NCI-H1417 (cell line): ENCODE data around the gene MIER1.
A peak's percentile ranks its signal among the peaks of the same experiment; 100 is the strongest.

Experiments used
- DNase-seq, 3 experiments: peaks; one replicate each; lab custom pipeline; 2025; lab: John Stamatoyannopoulos, UW

The MIER1 gene

DNA sequence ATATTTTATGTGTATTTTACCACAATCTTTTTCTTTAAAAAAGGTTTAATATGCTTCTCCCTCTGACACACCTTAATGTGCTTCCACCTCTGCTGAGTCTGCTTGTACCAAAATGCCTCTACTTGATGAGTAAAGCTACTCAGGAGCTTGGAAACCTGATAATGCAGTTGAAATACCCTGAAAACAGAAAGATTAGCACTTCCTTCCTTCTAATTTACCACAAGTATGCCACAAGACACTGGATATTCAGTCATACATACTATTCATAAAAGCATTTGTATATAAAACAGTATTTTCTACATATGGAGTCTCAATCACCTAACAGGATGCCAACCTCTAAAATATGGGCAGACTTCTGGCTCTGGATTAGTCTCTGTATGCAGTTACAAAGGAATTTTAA is 74.2 kb downstream of the MIER1 start:
- no peak for DNase-seq

DNA sequence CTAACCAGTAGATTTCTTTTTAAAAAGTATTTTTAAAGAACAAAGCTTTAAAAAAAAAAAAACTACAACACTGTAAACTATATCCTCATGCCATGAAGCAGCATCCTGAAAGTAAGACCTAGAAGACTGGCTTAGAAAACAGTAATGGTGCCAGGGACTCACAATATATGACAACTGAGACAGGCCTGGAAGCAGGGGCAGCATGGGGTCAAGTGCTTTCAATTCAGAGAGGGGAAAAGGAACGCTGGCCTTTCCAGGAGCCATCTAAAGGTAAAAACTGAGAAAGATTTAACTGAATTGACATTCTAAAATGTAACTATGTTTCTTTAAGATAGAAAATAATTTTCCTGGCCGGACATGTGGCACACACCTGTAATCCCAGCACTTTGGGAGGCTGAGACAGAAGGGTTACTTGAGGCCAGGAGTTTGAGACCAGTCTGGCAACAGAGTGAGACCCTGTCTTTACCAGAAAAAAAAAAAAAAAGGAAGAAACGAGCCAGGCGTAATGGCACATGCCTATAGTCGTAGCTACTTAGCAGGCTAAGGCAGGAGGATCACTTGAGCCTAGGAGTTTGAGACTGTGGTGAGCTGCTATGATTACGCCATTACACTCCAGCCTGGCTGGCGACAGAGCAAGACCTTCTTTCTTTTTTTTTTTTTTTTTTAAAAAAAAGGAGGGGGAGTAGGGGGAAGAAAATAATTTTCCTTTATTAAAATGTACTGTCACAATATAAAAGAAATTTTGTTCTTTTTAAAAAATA is 75.0 kb downstream of the MIER1 start:
- DNase-seq: peak in 1 of 3 experiments; percentile 8

DNA sequence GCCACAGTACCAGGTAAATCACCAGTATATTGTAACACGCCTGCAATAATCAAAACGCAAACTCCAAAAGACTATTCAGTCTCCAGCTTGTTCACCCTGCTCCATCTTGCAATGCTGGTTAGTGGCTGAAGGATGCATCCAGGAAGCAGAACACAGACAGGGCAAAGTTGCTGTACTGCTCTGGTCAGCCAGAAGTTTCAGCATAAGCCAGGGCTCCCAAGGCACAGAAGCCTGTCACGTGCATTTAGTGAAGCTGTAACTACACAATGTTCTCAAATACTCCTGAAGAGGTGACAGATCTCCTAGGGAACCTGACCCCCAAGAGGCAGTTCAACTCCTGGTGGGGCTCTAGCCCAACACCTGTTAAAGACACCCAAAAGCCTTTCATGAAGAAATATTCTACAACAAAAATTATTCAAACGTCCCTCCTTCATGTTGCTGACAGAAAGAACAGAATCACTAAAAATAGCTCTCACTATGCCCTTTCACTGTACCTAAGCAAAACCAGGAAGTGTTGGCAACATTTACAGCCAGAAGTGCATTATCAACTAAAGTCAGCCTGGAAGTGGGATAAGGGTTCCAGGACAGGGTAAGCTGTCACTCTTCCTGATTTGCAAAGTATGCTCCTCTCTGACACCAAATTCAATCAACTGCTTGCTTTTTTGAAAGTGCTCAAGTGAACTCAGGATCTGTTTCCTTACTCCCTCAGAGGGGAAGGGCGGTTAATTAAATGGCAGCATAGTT is 77.1 kb downstream of the MIER1 start:
- no peak for DNase-seq

DNA sequence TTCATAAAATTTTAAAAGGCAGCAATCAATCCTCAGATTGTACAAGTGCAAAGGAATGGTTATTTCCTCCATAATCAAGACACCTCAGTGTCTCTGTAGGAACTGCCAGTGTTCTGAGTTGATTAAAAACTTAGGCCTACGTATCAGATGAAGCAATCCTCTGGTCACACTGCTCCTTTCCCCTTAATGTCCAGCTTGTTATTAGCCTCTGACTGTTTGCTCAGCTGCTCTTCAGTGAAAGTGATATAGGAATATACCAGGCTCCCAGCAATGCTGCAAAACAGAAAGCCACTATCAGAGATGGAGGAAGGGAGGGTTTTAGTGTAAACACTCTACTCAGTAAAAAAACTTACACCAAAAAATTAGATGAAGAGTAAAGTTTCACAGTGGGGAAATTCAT is 79.4 kb downstream of the MIER1 start:
- DNase-seq: peak in 2 of 3 experiments; percentile 56 to 94

DNA sequence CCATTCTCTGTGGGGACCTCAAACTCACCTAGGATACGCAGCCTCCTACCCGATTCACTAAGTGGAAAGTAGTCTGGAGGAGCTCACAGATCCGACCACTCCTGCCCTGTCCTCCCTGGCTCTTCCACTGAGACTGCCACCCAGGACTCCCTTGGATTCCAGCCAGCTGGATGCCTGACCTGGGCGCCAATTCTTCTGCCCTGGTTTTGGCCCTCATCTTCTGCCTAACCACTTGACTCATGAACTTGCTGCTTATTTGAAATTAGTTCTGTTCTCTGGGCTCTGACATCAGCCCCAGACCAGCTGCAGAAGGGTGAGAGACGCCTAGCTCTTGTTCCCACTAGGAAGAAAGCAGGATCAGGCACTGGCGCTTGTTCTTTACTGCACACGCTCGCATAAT is 80.3 kb downstream of the MIER1 start:
- DNase-seq: peak in 1 of 3 experiments; percentile 27

DNA sequence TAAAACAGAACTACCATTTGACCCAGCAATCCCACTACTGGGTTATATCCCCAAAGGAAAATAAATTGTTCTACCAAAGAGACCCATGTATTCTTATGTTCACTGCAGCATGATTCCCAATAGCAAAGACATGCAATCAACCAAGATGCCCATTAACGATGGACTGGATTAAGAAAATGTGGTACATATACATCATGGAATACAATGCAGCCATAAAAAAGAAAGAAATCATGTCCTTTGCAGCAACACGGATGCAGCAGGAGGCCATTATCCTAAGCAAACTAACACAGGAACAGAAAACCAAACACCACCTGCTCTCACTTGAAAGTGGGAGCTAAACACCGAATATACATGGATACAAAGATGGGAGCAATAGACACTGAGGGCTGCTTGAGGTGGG is 85.0 kb downstream of the MIER1 start:
- no peak for DNase-seq

DNA sequence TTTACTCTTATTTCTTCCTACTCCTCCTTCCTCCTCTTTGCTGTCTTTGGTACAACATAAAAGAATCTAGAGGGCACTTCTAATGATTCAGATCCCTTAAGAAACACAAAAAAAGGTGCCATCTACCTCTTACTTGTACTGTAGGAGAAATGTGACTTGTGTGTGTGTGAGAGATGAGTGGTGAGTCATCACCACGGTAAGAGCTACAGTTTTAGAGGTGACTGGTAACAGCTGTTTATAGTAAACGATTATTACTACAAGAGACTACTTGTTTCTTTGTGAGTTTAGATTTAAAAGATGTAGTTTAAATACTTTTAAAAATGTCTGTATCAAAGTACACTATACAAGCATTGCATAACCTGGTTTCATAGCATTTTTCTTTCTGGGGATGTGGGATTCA is 88.8 kb downstream of the MIER1 start:
- no peak for DNase-seq

DNA sequence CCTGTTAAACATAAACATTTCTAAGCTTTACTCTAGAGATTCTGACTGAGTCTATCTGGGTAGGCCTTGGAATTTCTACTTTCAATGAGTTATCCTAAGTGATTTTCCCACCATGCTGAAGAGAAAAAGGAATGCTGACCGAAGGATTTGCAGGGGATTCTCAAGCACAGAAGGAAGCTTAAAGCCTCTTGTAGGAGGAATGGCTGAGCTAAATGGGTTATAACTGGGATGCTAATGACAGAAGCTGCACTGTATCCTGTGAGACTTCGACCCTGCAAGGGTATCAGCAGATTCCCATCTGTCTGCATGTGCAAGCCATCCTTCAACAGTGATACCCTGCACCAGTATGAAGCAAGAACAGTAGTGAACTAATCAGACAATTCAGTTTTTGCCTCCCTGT is 93.8 kb downstream of the MIER1 start:
- no peak for DNase-seq

DNA sequence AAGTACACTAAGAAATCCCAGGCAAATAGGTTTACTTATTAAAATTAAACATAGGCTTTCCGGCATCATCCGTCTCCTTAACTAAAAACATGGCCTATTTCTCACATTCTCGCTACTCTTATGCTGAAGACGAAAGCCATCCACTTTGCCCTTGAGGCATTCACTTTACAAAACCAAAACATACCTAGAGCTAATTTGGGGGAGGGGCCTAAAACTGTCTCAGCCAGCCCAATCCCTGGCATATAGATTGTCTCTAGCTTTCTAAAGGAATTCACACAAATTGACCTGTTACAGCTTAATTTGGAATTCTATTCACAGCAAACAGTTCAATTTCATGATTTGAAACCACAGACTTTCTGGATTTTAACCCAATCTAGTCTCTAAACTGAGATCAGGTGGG is 94.3 kb downstream of the MIER1 start:
- no peak for DNase-seq

DNA sequence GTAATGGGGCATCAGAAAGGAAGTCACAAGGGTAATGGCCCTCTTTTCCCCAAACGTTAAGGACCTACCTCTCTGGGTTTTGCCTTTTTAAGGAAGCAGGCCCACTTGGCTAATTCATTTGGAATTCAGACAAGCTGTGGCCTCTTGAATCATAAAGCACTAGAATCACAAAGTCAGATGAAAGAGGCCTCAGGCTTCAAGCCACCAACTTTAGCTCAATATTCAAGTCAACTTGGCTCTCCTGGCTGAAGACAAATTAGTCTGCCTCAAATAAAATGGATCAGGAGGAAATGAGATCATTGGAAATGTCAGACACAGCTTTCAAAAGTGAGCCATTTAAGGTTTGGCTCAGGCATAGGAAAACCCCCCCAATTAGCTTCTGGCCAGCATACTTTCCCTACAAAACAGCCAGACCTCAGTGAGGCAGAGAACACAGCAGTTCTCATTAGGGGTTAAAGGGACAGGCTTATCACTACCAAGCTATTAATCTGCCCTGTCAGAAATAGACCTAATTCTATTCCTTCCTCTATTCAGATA is 94.9 kb downstream of the MIER1 start:
- DNase-seq: no peak

DNA sequence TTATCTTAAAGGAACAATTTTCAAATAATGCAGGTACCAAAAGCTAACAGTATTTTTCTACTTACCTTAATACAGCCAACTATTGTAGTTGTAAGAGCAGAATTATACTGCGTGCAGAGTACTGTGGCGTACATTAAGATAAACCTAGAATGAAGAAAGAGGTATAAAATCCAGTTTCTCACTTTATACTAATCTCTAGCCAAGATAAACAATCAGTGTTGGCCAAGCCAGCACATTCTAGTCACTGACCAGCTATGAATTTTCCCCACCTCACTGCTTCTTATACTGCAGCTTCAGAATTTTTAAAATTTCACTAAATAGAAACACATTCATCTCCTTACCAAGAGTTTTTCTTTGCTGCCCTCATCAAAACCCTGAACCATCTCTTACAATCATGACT is 95.5 kb downstream of the MIER1 start:
- DNase-seq: no peak

DNA sequence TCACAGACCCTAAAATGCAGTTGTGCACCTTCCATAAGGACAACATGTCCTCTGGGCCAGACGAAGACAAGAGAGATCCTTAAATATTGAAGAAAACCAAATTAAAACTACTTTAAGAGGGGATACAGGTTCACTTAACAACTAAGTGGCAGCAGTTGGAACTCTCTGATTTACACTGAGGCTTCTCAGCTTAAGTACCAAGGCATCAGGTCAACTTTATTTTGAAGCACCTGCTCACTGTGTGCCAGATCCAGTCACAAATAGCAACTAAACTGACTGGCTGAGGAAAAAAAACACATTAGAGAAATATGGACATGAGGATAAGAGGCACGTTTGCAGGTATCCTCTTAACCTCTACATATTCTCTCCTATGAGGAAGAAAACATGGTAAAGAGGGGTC is 96.0 kb downstream of the MIER1 start:
- DNase-seq: no peak

DNA sequence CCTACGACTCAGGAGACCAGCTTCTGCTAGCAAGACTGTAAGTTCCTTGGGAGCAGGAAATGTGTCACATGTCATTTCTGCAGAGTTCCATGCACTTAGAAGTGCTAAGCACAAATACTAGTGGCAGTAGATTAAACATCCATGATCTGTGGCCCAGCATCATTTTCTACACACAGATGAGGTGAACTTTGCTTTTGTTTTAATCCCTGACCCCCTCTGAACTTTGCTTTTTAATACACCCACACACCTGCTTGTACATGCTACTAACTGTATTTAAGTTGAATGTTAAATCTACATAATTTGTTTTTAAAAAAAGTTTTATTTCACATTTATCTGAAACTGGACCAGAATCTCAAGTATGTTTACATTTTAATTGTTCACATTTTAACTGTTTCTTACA is 104.7 kb downstream of the MIER1 start:
- DNase-seq: no peak

DNA sequence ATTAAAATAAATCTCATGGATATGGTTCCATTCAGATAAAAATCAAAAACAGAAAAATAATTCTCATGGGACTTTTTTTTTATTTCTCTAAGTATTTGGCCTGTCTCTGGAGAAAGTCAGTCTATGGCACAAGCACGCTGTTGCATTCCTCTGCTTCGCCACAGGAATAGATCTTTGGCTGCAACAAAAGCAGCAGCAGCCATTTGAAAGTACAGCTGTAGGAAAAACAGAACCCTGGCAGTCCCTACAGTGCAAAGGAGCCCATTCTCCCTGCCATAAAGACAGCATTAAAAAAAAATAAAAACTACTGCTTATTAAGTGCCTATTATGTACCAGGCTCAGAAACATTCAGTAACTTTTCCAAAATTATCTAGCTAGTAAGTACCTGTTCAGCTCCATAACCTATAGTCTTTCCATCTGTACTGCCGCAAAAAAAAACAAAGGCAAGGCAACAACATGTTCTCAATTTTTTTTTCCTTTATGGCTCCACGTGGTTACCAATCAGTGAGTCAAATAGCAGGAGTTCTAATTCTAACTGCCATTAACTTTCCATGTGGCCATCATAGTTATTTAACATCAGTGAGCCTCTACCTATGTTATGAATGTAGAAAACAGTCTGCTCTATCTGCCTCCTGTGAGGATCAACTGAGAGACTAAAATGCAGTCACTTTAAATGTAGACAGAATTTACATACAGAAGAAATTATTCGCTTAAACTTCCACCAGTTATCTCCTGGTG is 106.5 kb downstream of the MIER1 start:
- DNase-seq: no peak

DNA sequence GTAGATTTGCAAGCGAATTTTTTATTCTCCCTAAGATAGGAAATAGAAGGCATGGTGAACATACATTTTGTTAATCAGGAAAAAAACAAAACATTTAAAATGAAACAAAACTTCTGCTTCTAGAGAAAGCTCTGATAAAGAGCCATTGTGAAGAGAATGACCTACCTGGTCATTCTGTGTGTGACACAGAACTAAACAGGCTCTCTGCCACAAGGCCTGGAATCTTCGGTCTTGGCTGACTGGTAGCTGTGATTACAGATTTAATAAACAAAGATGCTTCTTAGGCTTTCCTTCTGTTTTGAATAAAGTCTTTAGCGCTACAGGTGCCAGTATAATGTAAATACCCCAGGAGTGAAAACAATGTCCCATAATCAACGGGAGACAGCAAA is 107.1 kb downstream of the MIER1 start:
- DNase-seq: no peak
